Measurements from ENCODE around the gene EMCN.
"Not testable (repeated sequence)": the region's sequence is repeated elsewhere in the genome, so short reads cannot be mapped to it uniquely, and the experiment has no call there.

The EMCN gene

GRCh38 chr4:100517864-100518341 is at the start of gene EMCN:
EMCN (minus strand) TSS chr4:100518022; CDS start chr4:100517914, 108 bp downstream.
- H3K9me3 ChIP-seq (ENCODE audit: control insufficient read depth in 2 of 2, low read length in 2 of 2) = peaks cover 0 to 2% of the 10 kb centered on the region in 2 donors
- no peaks in the 10 kb centered on the region for H3K36me3 ChIP-seq (ENCODE audit: control insufficient read depth in 2 of 2, insufficient read depth in 2 of 2, low read length in 2 of 2)
- no peak within 1 kb of the TSS for H3K9ac ChIP-seq (ENCODE audit: low read length in 2 of 2)
- H3K27ac ChIP-seq (ENCODE audit: low read length) = no peak within 1 kb of the TSS
- H3K4me3 ChIP-seq (ENCODE audit: low read length in 2 of 2) = no peak within 1 kb of the TSS
- H3K27me3 ChIP-seq (ENCODE audit: control insufficient read depth in 1 of 2, insufficient read depth in 2 of 2, low read length in 2 of 2) = no peaks in the 10 kb centered on the region
- H3K4me1 ChIP-seq (ENCODE audit: control insufficient read depth, insufficient read depth, low read length) = no peaks in the 10 kb centered on the region

DNA sequence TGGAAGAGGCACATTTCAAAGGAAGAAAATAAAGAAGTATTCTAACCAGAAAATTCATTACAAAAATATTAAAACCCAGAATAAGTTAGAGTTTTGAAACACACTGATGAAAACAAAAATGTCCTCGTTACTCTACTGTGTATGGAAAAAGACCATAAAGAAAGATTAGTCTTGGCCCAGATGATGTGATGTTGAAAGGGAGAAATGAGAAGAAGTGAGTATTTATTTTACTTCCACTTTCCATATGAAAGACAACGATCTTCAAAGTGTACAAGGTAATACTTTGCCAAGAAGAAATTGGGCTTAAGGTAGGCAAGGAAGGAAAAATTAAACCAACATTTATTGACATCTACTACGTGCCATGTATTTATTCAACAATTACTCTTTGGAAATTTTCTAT is 48.6 kb upstream of the EMCN start:
- H3K4me3 ChIP-seq (ENCODE audit: low read length in 2 of 2) = no peak overlapping the region
- H3K27ac ChIP-seq (ENCODE audit: low read length) = no peak overlapping the region

DNA sequence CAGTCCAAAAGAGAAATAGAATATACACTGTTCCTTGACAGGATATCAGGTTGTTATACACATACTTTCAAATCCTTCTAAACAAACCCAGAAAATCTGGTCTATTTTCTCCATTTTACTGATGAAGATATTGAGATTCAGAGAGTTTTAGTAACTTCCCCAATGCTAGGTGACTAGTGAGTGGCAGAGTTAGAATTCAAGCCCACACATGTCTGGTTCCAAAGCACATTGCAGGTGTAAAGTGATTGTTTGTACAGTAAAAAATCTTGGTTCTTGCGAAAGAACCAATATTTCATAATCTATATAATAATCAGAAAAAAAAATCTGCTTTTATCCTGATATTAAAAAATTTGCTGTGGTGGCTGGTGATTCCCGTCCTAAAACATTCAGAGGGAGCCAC is 39.5 kb upstream of the EMCN start:
- Histone ChIP-seq H3K9me3 (ENCODE audit: control insufficient read depth in 2 of 2, low read length in 2 of 2) (no peaks in the 10 kb centered on the region), H3K27me3 (ENCODE audit: control insufficient read depth in 1 of 2, insufficient read depth in 2 of 2, low read length in 2 of 2) (no peaks in the 10 kb centered on the region), H3K36me3 (ENCODE audit: control insufficient read depth in 2 of 2, insufficient read depth in 2 of 2, low read length in 2 of 2) (no peaks in the 10 kb centered on the region), H3K4me3 (ENCODE audit: low read length in 2 of 2) (no peak overlapping the region), H3K27ac (ENCODE audit: low read length) (no peak overlapping the region), H3K4me1 (ENCODE audit: control insufficient read depth, insufficient read depth, low read length) (no peaks in the 10 kb centered on the region), H3K9ac (ENCODE audit: low read length in 2 of 2) (no peak overlapping the region)

More for the DNA sequence above, 48.6 kb upstream of the EMCN start:
- Histone ChIP-seq H3K9me3 (ENCODE audit: control insufficient read depth in 2 of 2, low read length in 2 of 2) (no peaks in the 10 kb centered on the region), H3K27me3 (ENCODE audit: control insufficient read depth in 1 of 2, insufficient read depth in 2 of 2, low read length in 2 of 2) (no peaks in the 10 kb centered on the region), H3K36me3 (ENCODE audit: control insufficient read depth in 2 of 2, insufficient read depth in 2 of 2, low read length in 2 of 2) (no peaks in the 10 kb centered on the region), H3K9ac (ENCODE audit: low read length in 2 of 2) (no peak overlapping the region), H3K4me1 (ENCODE audit: control insufficient read depth, insufficient read depth, low read length) (no peaks in the 10 kb centered on the region)

DNA sequence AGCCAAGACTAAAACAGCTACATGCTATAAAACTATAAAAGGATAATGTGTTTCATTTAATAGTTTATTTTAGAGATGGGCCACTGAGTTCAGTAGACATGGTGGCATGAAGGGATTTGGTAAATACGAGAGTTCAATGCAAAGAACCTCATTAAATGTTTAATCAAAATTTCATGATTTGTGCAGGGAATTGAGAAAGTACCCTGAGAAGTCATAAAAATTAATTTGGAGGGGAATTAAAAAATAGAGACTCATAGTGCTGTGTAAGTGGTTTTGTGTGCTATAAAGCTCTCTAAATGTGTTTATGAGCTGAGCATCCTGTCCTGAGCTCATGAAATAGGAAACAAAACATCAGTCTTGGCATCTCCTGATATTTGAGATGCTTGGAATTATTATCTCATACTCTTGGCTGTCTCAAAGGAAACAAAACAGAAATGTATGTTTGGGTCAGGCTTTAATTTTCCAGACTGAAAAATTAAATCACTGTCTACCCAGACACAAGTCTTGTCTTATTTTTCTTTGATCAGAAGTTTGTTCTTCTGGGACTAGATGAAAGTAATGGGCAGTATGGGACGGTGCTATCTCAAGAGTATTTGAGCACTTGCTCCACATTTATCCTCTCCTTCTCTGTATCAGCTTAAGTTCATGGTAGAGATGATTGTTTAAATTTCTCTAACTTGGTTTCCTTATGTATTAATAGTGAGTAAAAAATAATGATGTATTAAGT is 38.0 kb upstream of the EMCN start:
- no peak overlapping the region for H3K27ac ChIP-seq (ENCODE audit: low read length)
- no peaks in the 10 kb centered on the region for H3K9me3 ChIP-seq (ENCODE audit: control insufficient read depth in 2 of 2, low read length in 2 of 2)
- H3K36me3 ChIP-seq (ENCODE audit: control insufficient read depth in 2 of 2, insufficient read depth in 2 of 2, low read length in 2 of 2) = no peaks in the 10 kb centered on the region
- no peaks in the 10 kb centered on the region for H3K27me3 ChIP-seq (ENCODE audit: control insufficient read depth in 1 of 2, insufficient read depth in 2 of 2, low read length in 2 of 2)
- H3K9ac ChIP-seq (ENCODE audit: low read length in 2 of 2) = no peak overlapping the region
- H3K4me1 ChIP-seq (ENCODE audit: control insufficient read depth, insufficient read depth, low read length) = no peaks in the 10 kb centered on the region
- H3K4me3 ChIP-seq (ENCODE audit: low read length in 2 of 2) = no peak overlapping the region

DNA sequence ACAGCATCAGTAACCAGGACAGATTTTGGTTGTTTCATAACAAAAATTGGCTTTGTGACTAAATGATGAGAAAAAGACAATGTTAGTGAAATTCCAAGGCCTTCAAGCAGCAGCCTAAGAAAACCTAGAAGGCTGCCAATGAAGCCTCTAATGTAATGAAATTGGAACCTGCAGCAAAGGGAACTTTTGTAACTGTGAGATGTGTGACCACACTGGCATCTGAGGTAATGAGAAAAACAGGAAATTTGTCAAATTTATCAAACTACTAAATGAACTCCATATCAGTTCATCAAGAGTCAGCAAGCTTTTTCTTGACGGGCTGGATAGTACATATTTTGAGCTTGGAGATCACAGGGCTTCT is 30.4 kb upstream of the EMCN start:
- H3K27ac ChIP-seq (ENCODE audit: low read length) = no peak overlapping the region
- no peak overlapping the region for H3K9ac ChIP-seq (ENCODE audit: low read length in 2 of 2)
- no peaks in the 10 kb centered on the region for H3K27me3 ChIP-seq (ENCODE audit: control insufficient read depth in 1 of 2, insufficient read depth in 2 of 2, low read length in 2 of 2)
- no peaks in the 10 kb centered on the region for H3K4me1 ChIP-seq (ENCODE audit: control insufficient read depth, insufficient read depth, low read length)
- no peaks in the 10 kb centered on the region for H3K9me3 ChIP-seq (ENCODE audit: control insufficient read depth in 2 of 2, low read length in 2 of 2)
- no peaks in the 10 kb centered on the region for H3K36me3 ChIP-seq (ENCODE audit: control insufficient read depth in 2 of 2, insufficient read depth in 2 of 2, low read length in 2 of 2)
- H3K4me3 ChIP-seq (ENCODE audit: low read length in 2 of 2) = no peak overlapping the region

- H3K4me1 ChIP-seq (ENCODE audit: control insufficient read depth, insufficient read depth, low read length) = no peaks in the 10 kb centered on the region
- no peak overlapping the region for H3K9ac ChIP-seq (ENCODE audit: low read length in 2 of 2)
- no peak overlapping the region for H3K4me3 ChIP-seq (ENCODE audit: low read length in 2 of 2)
- no peaks in the 10 kb centered on the region for H3K36me3 ChIP-seq (ENCODE audit: control insufficient read depth in 2 of 2, insufficient read depth in 2 of 2, low read length in 2 of 2)
- no peak overlapping the region for H3K27ac ChIP-seq (ENCODE audit: low read length)
- H3K9me3 ChIP-seq (ENCODE audit: control insufficient read depth in 2 of 2, low read length in 2 of 2) = no peaks in the 10 kb centered on the region
- no peaks in the 10 kb centered on the region for H3K27me3 ChIP-seq (ENCODE audit: control insufficient read depth in 1 of 2, insufficient read depth in 2 of 2, low read length in 2 of 2)
Observed at GRCh38 chr4:100547541-100548199, 29.8 kb upstream of the EMCN start.

DNA sequence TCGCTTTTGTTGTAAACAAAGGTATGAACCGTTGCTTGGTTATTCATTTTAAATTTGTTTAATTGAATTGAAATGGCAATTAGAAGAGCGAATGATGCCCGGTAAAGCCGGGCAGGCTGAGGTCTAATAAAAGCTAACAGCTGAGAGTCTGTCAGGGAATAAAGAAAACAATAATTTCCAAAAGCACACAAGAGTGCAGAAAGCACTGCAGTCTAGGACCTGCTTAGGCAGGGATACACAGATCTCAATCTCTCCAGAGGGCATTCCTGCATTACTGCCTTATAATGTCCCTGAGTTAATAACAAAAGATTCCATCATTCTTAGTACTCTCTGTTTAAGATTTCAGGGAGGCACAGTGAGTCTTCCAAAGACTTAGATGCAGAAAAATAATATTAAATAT is 27.6 kb upstream of the EMCN start:
- no peaks in the 10 kb centered on the region for H3K9me3 ChIP-seq (ENCODE audit: control insufficient read depth in 2 of 2, low read length in 2 of 2)
- H3K4me3 ChIP-seq (ENCODE audit: low read length in 2 of 2) = no peak overlapping the region
- H3K27me3 ChIP-seq (ENCODE audit: control insufficient read depth in 1 of 2, insufficient read depth in 2 of 2, low read length in 2 of 2) = no peaks in the 10 kb centered on the region
- H3K9ac ChIP-seq (ENCODE audit: low read length in 2 of 2) = no peak overlapping the region
- H3K4me1 ChIP-seq (ENCODE audit: control insufficient read depth, insufficient read depth, low read length) = no peaks in the 10 kb centered on the region
- H3K27ac ChIP-seq (ENCODE audit: low read length) = no peak overlapping the region
- H3K36me3 ChIP-seq (ENCODE audit: control insufficient read depth in 2 of 2, insufficient read depth in 2 of 2, low read length in 2 of 2) = no peaks in the 10 kb centered on the region

DNA sequence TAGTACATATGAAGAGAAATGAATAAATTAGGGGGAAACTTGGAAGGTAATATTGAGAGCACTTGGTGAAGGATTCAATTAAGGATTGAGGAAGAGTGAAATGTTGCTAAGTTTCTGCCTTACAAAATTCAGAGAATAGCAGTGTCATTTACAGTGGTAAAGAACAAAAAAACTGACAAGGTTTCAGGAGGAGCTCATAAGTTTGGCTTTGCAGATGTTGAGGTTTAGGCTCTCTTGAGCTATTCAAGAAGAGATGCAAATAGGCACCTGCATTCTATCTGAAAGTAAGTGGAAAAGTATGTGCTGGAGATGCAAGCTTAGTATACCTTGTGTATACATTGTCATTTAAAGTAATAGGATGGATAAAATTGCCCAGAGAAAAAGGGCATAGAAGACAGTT is 22.3 kb upstream of the EMCN start:
- no peaks in the 10 kb centered on the region for H3K36me3 ChIP-seq (ENCODE audit: control insufficient read depth in 2 of 2, insufficient read depth in 2 of 2, low read length in 2 of 2)
- no peaks in the 10 kb centered on the region for H3K27me3 ChIP-seq (ENCODE audit: control insufficient read depth in 1 of 2, insufficient read depth in 2 of 2, low read length in 2 of 2)
- H3K4me3 ChIP-seq (ENCODE audit: low read length in 2 of 2) = no peak overlapping the region
- no peak overlapping the region for H3K9ac ChIP-seq (ENCODE audit: low read length in 2 of 2)
- no peaks in the 10 kb centered on the region for H3K4me1 ChIP-seq (ENCODE audit: control insufficient read depth, insufficient read depth, low read length)
- H3K9me3 ChIP-seq (ENCODE audit: control insufficient read depth in 2 of 2, low read length in 2 of 2) = no peaks in the 10 kb centered on the region
- no peak overlapping the region for H3K27ac ChIP-seq (ENCODE audit: low read length)

DNA sequence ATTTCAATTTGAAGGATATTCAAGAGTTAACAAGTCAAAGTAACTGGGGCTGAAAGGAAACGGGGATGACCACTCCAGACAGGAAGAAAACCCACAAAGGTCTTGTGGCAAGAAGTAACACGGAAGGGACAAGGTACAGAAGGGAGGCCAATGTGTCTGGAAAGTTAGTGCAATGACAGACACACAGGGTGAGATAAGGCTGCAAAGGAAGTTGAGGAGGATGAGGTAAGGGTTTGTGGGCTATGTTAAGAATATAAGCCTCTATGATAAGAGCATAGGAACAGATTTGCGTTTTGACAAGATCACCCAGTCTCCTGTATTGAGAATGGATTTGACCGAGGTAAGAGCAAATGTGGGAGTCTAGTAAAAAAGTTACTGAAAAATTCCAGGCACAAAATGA is 21.9 kb upstream of the EMCN start:
- no peaks in the 10 kb centered on the region for H3K9me3 ChIP-seq (ENCODE audit: control insufficient read depth in 2 of 2, low read length in 2 of 2)
- no peaks in the 10 kb centered on the region for H3K27me3 ChIP-seq (ENCODE audit: control insufficient read depth in 1 of 2, insufficient read depth in 2 of 2, low read length in 2 of 2)
- no peaks in the 10 kb centered on the region for H3K4me1 ChIP-seq (ENCODE audit: control insufficient read depth, insufficient read depth, low read length)
- no peak overlapping the region for H3K4me3 ChIP-seq (ENCODE audit: low read length in 2 of 2)
- no peaks in the 10 kb centered on the region for H3K36me3 ChIP-seq (ENCODE audit: control insufficient read depth in 2 of 2, insufficient read depth in 2 of 2, low read length in 2 of 2)
- no peak overlapping the region for H3K9ac ChIP-seq (ENCODE audit: low read length in 2 of 2)
- H3K27ac ChIP-seq (ENCODE audit: low read length) = no peak overlapping the region

DNA sequence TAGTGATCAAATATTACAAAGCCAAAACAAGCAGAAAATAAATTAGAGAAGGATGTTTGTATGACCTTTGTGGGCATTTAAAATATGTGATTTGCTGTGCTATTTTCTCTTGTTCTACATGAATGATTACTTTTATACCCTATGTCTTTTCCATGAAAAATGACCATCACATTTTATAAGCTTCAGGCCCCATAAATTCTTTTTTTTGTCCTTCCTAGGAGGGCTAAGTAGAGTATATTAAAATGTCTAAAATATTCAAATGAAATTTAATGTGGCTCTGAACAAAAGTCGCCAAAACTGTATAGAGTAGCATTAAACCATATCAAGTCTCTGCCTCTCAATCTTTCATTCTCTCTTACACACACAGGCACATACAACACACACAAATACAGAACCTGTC is 15.9 kb upstream of the EMCN start:
- H3K27me3 ChIP-seq (ENCODE audit: control insufficient read depth in 1 of 2, insufficient read depth in 2 of 2, low read length in 2 of 2) = no peaks in the 10 kb centered on the region
- H3K9me3 ChIP-seq (ENCODE audit: control insufficient read depth in 2 of 2, low read length in 2 of 2) = no peaks in the 10 kb centered on the region
- no peaks in the 10 kb centered on the region for H3K4me1 ChIP-seq (ENCODE audit: control insufficient read depth, insufficient read depth, low read length)
- H3K36me3 ChIP-seq (ENCODE audit: control insufficient read depth in 2 of 2, insufficient read depth in 2 of 2, low read length in 2 of 2) = no peaks in the 10 kb centered on the region
- no peak overlapping the region for H3K9ac ChIP-seq (ENCODE audit: low read length in 2 of 2)
- no peak overlapping the region for H3K27ac ChIP-seq (ENCODE audit: low read length)
- no peak overlapping the region for H3K4me3 ChIP-seq (ENCODE audit: low read length in 2 of 2)

DNA sequence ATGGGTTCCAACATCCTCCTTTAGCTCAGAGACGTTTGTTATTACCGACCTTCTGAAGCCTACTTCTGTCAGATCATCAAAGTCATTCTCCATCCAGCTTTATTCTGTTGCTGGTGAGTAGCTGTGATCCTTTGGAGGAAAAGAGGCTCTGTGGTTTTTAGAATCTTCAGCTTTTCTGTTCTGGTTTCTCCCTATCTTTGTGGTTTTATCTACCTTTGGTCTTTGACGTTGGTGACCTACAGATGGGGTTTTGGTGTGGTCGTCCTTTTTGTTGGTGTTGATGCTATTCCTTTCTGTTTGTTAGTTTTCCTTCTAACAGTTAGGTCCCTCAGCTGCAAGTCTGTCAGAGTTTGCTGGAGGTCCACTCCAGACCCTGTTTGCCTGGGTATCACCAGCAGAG is 12.3 kb upstream of the EMCN start:
- not testable (repeated sequence) for H3K9ac ChIP-seq (ENCODE audit: low read length in 2 of 2); H3K9me3 ChIP-seq (ENCODE audit: control insufficient read depth in 2 of 2, low read length in 2 of 2)

More for the DNA sequence above, 12.3 kb upstream of the EMCN start:
- not testable (repeated sequence) for H3K4me3 ChIP-seq (ENCODE audit: low read length in 2 of 2); H3K27ac ChIP-seq (ENCODE audit: low read length); H3K4me1 ChIP-seq (ENCODE audit: control insufficient read depth, insufficient read depth, low read length); H3K27me3 ChIP-seq (ENCODE audit: control insufficient read depth in 1 of 2, insufficient read depth in 2 of 2, low read length in 2 of 2); H3K36me3 ChIP-seq (ENCODE audit: control insufficient read depth in 2 of 2, insufficient read depth in 2 of 2, low read length in 2 of 2)

All from stomach smooth muscle (tissue), 2 donors.